Measurements from ENCODE around the gene NXPE4.
"Not testable (repeated sequence)": the region's sequence is repeated elsewhere in the genome, so short reads cannot be mapped to it uniquely, and the experiment has no call there.

NXPE4 gene

DNA sequence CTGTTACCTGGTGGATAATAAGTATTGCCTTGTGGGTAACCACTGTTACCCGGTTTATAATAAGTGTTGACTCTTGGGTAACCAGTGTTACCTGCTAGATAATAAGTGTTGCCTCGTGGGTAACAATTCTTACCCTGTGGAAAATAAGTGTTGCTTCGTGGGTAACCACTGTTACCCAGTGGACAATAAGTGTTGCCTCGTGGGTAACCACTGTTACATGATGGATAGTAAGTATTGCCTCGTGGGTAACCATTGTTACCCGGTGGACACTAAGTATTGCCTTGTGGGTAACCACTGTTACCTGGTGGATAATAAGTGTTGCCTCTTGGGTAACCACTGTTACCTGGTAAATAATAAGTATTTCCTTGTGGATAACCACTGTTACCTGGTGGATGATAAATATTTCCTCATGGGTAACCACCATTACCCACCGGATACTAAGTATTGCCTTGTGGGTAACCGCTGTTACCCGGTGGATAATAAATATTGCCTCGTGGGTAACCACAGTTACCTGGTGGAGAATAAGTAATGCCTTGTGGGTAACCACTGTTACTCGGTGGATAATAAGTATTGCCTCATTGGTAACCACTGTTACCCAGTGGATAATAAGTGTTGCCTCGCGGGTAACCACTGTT is 8.7 kb upstream of the NXPE4 start:
- no peak for DNase-seq (ENCODE audit: low spot score)
- CTCF ChIA-PET: no interaction called here

DNA sequence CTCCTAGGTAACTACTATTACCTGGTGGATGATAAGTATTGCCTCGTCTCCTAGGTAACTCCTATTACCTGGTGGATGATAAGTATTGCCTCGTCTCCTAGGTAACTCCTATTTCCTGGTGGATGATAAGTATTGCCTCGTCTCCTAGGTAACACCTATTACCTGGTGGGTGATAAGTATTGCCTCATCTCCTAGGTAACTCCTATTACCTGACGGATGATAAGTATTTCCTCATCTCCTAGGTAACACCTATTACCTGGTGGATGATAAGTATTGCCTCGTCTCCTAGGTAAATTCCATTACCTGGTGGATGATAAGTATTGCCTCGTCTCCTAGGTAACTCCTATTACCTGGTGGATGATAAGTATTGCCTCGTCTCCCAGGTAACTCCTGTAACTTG is 7.6 kb upstream of the NXPE4 start:
- CTCF ChIA-PET; POLR2A ChIA-PET (ENCODE audit: low non-redundant PET); DNase-seq (ENCODE audit: low spot score); H3K27ac ChIP-seq: not testable (repeated sequence)

More for the DNA sequence above, 8.7 kb upstream of the NXPE4 start:
- TF ChIP-seq, protein P1, sequence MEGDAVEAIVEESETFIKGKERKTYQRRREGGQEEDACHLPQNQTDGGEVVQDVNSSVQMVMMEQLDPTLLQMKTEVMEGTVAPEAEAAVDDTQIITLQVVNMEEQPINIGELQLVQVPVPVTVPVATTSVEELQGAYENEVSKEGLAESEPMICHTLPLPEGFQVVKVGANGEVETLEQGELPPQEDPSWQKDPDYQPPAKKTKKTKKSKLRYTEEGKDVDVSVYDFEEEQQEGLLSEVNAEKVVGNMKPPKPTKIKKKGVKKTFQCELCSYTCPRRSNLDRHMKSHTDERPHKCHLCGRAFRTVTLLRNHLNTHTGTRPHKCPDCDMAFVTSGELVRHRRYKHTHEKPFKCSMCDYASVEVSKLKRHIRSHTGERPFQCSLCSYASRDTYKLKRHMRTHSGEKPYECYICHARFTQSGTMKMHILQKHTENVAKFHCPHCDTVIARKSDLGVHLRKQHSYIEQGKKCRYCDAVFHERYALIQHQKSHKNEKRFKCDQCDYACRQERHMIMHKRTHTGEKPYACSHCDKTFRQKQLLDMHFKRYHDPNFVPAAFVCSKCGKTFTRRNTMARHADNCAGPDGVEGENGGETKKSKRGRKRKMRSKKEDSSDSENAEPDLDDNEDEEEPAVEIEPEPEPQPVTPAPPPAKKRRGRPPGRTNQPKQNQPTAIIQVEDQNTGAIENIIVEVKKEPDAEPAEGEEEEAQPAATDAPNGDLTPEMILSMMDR (conservative IDR thresholded peaks at IDR 0.05; ENCODE audit: low read depth): no peak
- no peak overlapping the region for H3K27ac ChIP-seq
- POLR2A ChIA-PET (ENCODE audit: low non-redundant PET): no interaction called here

DNA sequence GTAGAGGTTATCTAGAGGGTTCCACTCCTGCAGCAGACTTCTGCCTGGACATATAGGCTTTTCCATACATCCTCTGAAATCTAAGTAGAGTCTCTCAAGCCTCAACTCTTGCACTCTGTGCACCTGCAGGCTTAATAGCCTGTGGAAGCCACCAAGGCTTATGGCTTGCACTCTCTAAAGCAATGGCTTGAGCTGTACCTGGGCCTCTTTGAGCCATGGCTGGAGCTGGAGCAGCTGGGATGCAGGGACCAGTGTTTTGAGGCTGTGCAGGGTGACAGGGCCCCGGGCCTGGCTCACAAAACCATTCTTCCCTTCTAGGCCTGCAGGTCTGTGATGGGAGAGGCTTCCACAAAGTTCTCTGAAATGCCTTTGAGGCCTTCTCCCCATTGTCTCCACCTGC is 2.9 kb upstream of the NXPE4 start:
- no peak for DNase-seq (ENCODE audit: low spot score)
- ChIA-PET CTCF (no interaction called here), POLR2A (ENCODE audit: low non-redundant PET) (no interaction called here)
- TF ChIP-seq, protein P1 (conservative IDR thresholded peaks at IDR 0.05; ENCODE audit: low read depth): no peak
- H3K27ac ChIP-seq: no peak overlapping the region

DNA sequence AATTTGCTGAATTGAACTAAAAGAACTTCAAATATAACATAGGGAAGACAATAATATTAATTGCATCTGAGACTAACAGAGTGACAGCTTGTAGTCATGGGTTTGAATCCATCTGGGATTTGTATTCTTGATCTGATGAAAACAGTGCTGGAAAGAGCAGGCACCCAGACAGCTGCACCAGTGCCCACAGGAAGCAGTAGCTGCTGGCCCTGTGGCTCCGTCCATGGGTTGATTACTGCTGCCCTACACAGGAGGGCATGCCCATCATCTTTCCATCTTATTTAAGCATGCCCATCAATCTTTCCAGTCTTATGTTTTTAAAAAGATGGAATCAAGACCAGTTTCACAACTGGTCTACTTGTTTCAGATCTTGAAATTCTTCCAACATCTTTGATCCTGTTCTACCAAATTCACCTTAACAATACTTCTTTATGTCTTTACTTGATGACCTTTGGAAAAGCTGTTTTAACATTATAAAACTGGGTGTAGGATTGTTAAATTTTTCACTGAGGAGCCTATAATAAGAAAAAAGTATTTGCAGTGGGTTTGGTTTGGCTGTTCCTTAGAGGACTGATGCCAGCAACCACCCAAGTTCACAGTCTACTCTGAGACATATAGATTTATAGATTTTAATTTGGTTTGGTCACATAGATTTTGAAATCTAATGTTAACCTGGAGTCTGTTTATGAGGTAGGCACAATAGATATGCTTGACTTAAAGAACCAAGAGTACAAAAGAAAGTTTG is 761 bp upstream of the NXPE4 start:
- TF ChIP-seq, protein P1 (conservative IDR thresholded peaks at IDR 0.05; ENCODE audit: low read depth): no peak
- POLR2A ChIA-PET (ENCODE audit: low non-redundant PET): no interaction called here
- no peak overlapping the region for H3K27ac ChIP-seq
- CTCF ChIA-PET: no interaction called here
- no peak for DNase-seq (ENCODE audit: low spot score)

DNA sequence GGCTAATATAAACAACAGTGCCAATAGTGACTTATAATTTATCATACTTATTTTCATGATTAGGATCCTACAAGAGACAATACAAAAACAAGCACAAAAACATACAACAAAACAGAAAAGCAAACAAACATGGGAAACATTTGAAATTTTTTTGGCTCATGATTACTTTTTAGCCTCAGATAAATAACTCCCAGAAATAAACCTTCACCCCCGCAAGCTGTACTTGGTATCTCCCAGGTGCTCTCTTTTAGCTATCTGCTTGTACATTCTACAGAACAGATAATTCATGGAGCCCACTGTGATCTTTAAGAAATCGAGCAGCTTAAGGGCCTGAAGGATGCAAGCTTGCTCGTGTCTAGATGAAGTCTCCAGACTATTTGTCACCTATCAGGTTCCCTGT is 883 bp downstream of the NXPE4 start:
- CTCF ChIA-PET: no interaction called here
- TF ChIP-seq, protein P1 (conservative IDR thresholded peaks at IDR 0.05; ENCODE audit: low read depth): no peak
- no peak overlapping the region for H3K27ac ChIP-seq
- DNase-seq (ENCODE audit: low spot score): no peak
- POLR2A ChIA-PET (ENCODE audit: low non-redundant PET): no interaction called here

DNA sequence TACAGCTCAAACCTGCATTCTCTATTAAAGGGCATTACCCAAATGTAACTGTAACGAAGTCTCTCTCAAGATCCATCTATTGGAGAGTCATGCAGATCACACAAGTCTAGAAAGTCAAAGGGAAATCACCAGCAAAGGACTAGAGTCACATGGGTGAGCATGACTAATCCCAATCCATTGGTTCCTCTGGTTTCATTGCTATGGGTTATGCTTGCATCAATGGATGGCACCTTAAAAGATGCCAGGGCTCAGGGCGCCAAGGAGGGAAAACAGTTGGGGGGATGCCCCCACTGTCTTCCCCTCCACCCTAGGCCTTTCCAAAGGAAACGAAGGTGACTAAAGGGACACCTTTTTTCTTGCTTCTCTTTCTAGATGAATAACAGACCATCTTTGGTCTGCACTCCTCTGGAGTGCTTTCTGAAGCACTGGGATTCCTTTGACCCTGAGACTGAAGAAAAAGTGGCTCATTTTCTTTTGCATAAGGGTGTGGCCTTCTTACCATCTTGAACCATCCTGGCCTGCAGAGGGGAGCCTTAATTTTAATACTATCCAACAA is 8.1 kb downstream of the NXPE4 start:
- ChIA-PET CTCF (no interaction called here), POLR2A (ENCODE audit: low non-redundant PET) (no interaction called here)
- H3K27ac ChIP-seq: no peak overlapping the region
- TF ChIP-seq, protein P1 (conservative IDR thresholded peaks at IDR 0.05; ENCODE audit: low read depth): no peak
- DNase-seq (ENCODE audit: low spot score): no peak

DNA sequence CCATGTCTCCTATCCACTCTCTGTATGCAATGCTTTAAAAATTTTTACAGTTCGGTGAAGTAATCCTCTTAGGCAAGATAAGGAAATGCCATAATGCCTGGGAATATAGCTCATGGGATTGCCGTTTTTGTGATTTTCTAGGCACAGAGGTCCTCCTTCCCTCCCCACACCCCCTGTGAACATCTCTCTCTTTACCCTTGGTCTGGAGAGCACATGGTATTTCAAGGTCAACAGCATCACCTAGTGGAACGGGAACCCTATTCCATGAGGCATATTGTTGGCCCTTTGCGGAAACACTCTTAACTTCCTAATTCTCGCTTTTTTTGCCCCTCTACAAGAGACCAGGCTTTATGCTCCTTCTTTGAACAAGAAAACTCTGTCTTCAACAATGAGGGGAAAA is 8.8 kb downstream of the NXPE4 start:
- TF ChIP-seq, protein P1 (conservative IDR thresholded peaks at IDR 0.05; ENCODE audit: low read depth): no peak
- POLR2A ChIA-PET (ENCODE audit: low non-redundant PET): no interaction called here
- DNase-seq (ENCODE audit: low spot score): no peak
- CTCF ChIA-PET: no interaction called here
- no peak overlapping the region for H3K27ac ChIP-seq

All from RWPE1 (cell line).